GM19395 (cell line): ENCODE measurements around the gene UBR3.
"Not testable (repeated sequence)": the region's sequence is repeated elsewhere in the genome, so short reads cannot be mapped to it uniquely, and the experiment has no call there.

ENCODE experiments used
- ATAC-seq: cut with Tn5 transposase; IDR thresholded peaks from one replicate; pipeline ENCODE4 v1.9.1; 2021; ENCODE audit warnings: mild to moderate bottlenecking, moderate library complexity; ENCODE audit not compliant: unreplicated experiment

UBR3 gene

GRCh38 chr2:169823996-169824372, 3.3 kb upstream of the UBR3 start:
- ATAC-seq: no peak

GRCh38 chr2:169824373-169825333, 2.6 kb upstream of the UBR3 start, which contains the start of gene METTL5:
TSS of gene METTL5 (minus strand) at chr2:169824905. CDS start at chr2:169824597, 308 bp downstream.
- peak; percentile 68 for ATAC-seq

- ATAC-seq: peak; percentile 7
Observed at GRCh38 chr2:169828141-169828811, 1.0 kb downstream of the UBR3 start.

GRCh38 chr2:169834401-169834800, 7.1 kb downstream of the UBR3 start:
- ATAC-seq: no peak

GRCh38 chr2:169838743-169839489, 11.7 kb downstream of the UBR3 start:
- no peak for ATAC-seq

- no peak for ATAC-seq
Observed at GRCh38 chr2:169839954-169840746, 12.9 kb downstream of the UBR3 start.

GRCh38 chr2:169840747-169841142, 13.5 kb downstream of the UBR3 start:
- no peak for ATAC-seq

- not testable (repeated sequence) for ATAC-seq
Observed at GRCh38 chr2:169841625-169842024, 14.4 kb downstream of the UBR3 start.

GRCh38 chr2:169845016-169845415, 17.8 kb downstream of the UBR3 start:
- no peak for ATAC-seq

GRCh38 chr2:169848959-169849693, 21.9 kb downstream of the UBR3 start:
- ATAC-seq: not testable (repeated sequence)

GRCh38 chr2:169849710-169850109, 22.5 kb downstream of the UBR3 start:
- no peak for ATAC-seq

GRCh38 chr2:169853041-169853668, 25.9 kb downstream of the UBR3 start:
- ATAC-seq: no peak

GRCh38 chr2:169855281-169856258, 28.3 kb downstream of the UBR3 start:
- not testable (repeated sequence) for ATAC-seq

GRCh38 chr2:169859423-169859822, 32.2 kb downstream of the UBR3 start:
- no peak for ATAC-seq

GRCh38 chr2:169860149-169860548, 32.9 kb downstream of the UBR3 start:
- ATAC-seq: no peak

- ATAC-seq: no peak
Observed at GRCh38 chr2:169862816-169863215, 35.6 kb downstream of the UBR3 start.

GRCh38 chr2:169865492-169865891, 38.2 kb downstream of the UBR3 start:
- no peak for ATAC-seq

GRCh38 chr2:169866230-169866629, 39.0 kb downstream of the UBR3 start:
- not testable (repeated sequence) for ATAC-seq
